Stomach smooth muscle (tissue), 2 donors: ENCODE data around the gene CFAP57.

ENCODE experiments used
- H3K27ac ChIP-seq: one replicate; pipeline ENCODE4 v1.7.0; 2013; ENCODE audit warnings: mild to moderate bottlenecking, low read length, inconsistent platforms
- H3K27me3 ChIP-seq, 2 donors: one replicate each; pipeline ENCODE4 v1.7.0; 2013; ENCODE audit warnings: low read length in 2 of 2; ENCODE audit not compliant: insufficient read depth in 2 of 2, control insufficient read depth in 1 of 2
- H3K36me3 ChIP-seq, 2 donors: one replicate each; pipeline ENCODE4 v1.7.0; 2013; ENCODE audit warnings: low read length in 2 of 2; ENCODE audit not compliant: control insufficient read depth in 2 of 2, insufficient read depth in 2 of 2
- H3K4me1 ChIP-seq: one replicate; pipeline ENCODE4 v1.7.0; 2013; ENCODE audit warnings: low read length; ENCODE audit not compliant: control insufficient read depth, insufficient read depth
- H3K4me3 ChIP-seq, 2 donors: one replicate each; pipeline ENCODE4 v1.7.0; 2013; ENCODE audit warnings: low read length in 2 of 2
- H3K9ac ChIP-seq, 2 donors: one replicate each; pipeline ENCODE4 v1.7.0; 2013; ENCODE audit warnings: low read length in 2 of 2, mild to moderate bottlenecking in 1 of 2
- H3K9me3 ChIP-seq, 2 donors: one replicate each; pipeline ENCODE4 v1.7.0; 2013; ENCODE audit warnings: low read length in 2 of 2; ENCODE audit not compliant: control insufficient read depth in 2 of 2
- donor health status: healthy.
- donor health status: Pancreatic carcinoma.

CFAP57 gene

GRCh38 chr1:43238991-43239469 lies 66.9 kb downstream of the CFAP57 start:
- no peak overlapping the region for H3K27ac ChIP-seq
- H3K27me3 ChIP-seq: peaks cover 0 to 5% of the 10 kb centered on the region in 2 donors
- no peaks in the 10 kb centered on the region for H3K36me3 ChIP-seq
- no peaks in the 10 kb centered on the region for H3K9me3 ChIP-seq
- no peak overlapping the region for H3K4me3 ChIP-seq
- H3K9ac ChIP-seq: no peak overlapping the region
- no peaks in the 10 kb centered on the region for H3K4me1 ChIP-seq

GRCh38 chr1:43239484-43239883 lies 67.4 kb downstream of the CFAP57 start:
- Histone ChIP-seq H3K27me3 (peaks cover 0 to 3% of the 10 kb centered on the region in 2 donors), H3K9me3 (no peaks in the 10 kb centered on the region), H3K27ac (no peak overlapping the region), H3K36me3 (no peaks in the 10 kb centered on the region), H3K4me3 (no peak overlapping the region), H3K4me1 (no peaks in the 10 kb centered on the region), H3K9ac (no peak overlapping the region)

- H3K36me3 ChIP-seq: no peaks in the 10 kb centered on the region
- no peaks in the 10 kb centered on the region for H3K27me3 ChIP-seq
- no peak overlapping the region for H3K4me3 ChIP-seq
- H3K9ac ChIP-seq: no peak overlapping the region
- no peaks in the 10 kb centered on the region for H3K4me1 ChIP-seq
- H3K27ac ChIP-seq: no peak overlapping the region
- no peaks in the 10 kb centered on the region for H3K9me3 ChIP-seq
These were observed 69.3 kb downstream of the CFAP57 start for GRCh38 chr1:43241413-43241836.

- no peaks in the 10 kb centered on the region for H3K36me3 ChIP-seq
- H3K27ac ChIP-seq: no peak overlapping the region
- no peaks in the 10 kb centered on the region for H3K27me3 ChIP-seq
- H3K4me1 ChIP-seq: no peaks in the 10 kb centered on the region
- H3K9me3 ChIP-seq: no peaks in the 10 kb centered on the region
- H3K4me3 ChIP-seq: no peak overlapping the region
- no peak overlapping the region for H3K9ac ChIP-seq
These were observed 71.2 kb downstream of the CFAP57 start for GRCh38 chr1:43243299-43243698.

- H3K9me3 ChIP-seq: no peaks in the 10 kb centered on the region
- H3K27ac ChIP-seq: no peak overlapping the region
- no peak overlapping the region for H3K9ac ChIP-seq
- no peaks in the 10 kb centered on the region for H3K4me1 ChIP-seq
- no peaks in the 10 kb centered on the region for H3K36me3 ChIP-seq
- H3K27me3 ChIP-seq: no peaks in the 10 kb centered on the region
- H3K4me3 ChIP-seq: no peak overlapping the region
These were observed 74.5 kb downstream of the CFAP57 start for GRCh38 chr1:43246466-43247213.

- Histone ChIP-seq H3K27me3 (no peaks in the 10 kb centered on the region), H3K4me3 (no peak overlapping the region), H3K36me3 (no peaks in the 10 kb centered on the region), H3K9ac (no peak overlapping the region), H3K9me3 (no peaks in the 10 kb centered on the region), H3K27ac (no peak overlapping the region), H3K4me1 (no peaks in the 10 kb centered on the region)
These were observed 75.3 kb downstream of the CFAP57 start for GRCh38 chr1:43247256-43247921.

- H3K4me1 ChIP-seq: no peaks in the 10 kb centered on the region
- peaks cover 0 to 3% of the 10 kb centered on the region in 2 donors for H3K27me3 ChIP-seq
- H3K9ac ChIP-seq: no peak overlapping the region
- H3K36me3 ChIP-seq: no peaks in the 10 kb centered on the region
- no peak overlapping the region for H3K4me3 ChIP-seq
- no peaks in the 10 kb centered on the region for H3K9me3 ChIP-seq
- no peak overlapping the region for H3K27ac ChIP-seq
These were observed 78.2 kb downstream of the CFAP57 start for GRCh38 chr1:43250351-43250761.

- H3K4me1 ChIP-seq: no peaks in the 10 kb centered on the region
- no peak overlapping the region for H3K9ac ChIP-seq
- peaks cover 0 to 3% of the 10 kb centered on the region in 2 donors for H3K27me3 ChIP-seq
- no peak overlapping the region for H3K27ac ChIP-seq
- no peaks in the 10 kb centered on the region for H3K9me3 ChIP-seq
- no peaks in the 10 kb centered on the region for H3K36me3 ChIP-seq
- H3K4me3 ChIP-seq: no peak overlapping the region
These were observed 78.9 kb downstream of the CFAP57 start for GRCh38 chr1:43251024-43251423.

GRCh38 chr1:43252225-43252624 lies 80.1 kb downstream of the CFAP57 start:
- H3K27ac ChIP-seq: no peak overlapping the region
- H3K27me3 ChIP-seq: peaks cover 0 to 3% of the 10 kb centered on the region in 2 donors
- H3K4me1 ChIP-seq: no peaks in the 10 kb centered on the region
- H3K36me3 ChIP-seq: no peaks in the 10 kb centered on the region
- H3K4me3 ChIP-seq: no peak overlapping the region
- no peak overlapping the region for H3K9ac ChIP-seq
- H3K9me3 ChIP-seq: no peaks in the 10 kb centered on the region

- Histone ChIP-seq H3K4me3 (no peak overlapping the region), H3K36me3 (no peaks in the 10 kb centered on the region), H3K9me3 (no peaks in the 10 kb centered on the region), H3K27ac (no peak overlapping the region), H3K9ac (no peak overlapping the region), H3K27me3 (peaks cover 0 to 3% of the 10 kb centered on the region in 2 donors), H3K4me1 (no peaks in the 10 kb centered on the region)
These were observed 81.0 kb downstream of the CFAP57 start for GRCh38 chr1:43253173-43253572.

GRCh38 chr1:43253876-43254275 lies 81.7 kb downstream of the CFAP57 start:
- no peaks in the 10 kb centered on the region for H3K4me1 ChIP-seq
- H3K27me3 ChIP-seq: peaks cover 0 to 3% of the 10 kb centered on the region in 2 donors
- H3K36me3 ChIP-seq: no peaks in the 10 kb centered on the region
- no peaks in the 10 kb centered on the region for H3K9me3 ChIP-seq
- no peak overlapping the region for H3K9ac ChIP-seq
- no peak overlapping the region for H3K27ac ChIP-seq
- H3K4me3 ChIP-seq: no peak overlapping the region
